Immature natural killer cell (primary cell): ENCODE data around the gene FZD4. TPM values are rescaled to one million over a fixed set of nuclear protein-coding genes. Genes with fewer than 3 reads are reported as not detected.
A peak's percentile ranks its signal among the peaks of the same experiment; 100 is the strongest.

Experiments
- DNase-seq, 3 donors: peaks; one replicate each; pipeline ENCODE4 v3.0.0; 2022; ENCODE audit warnings: mixed read lengths in 1 of 3
- H3K27ac Mint-ChIP-seq, 6 donors: one replicate each; pipeline ENCODE4 v1.8.0; 2020; ENCODE audit warnings: mixed read lengths in 6 of 6, mild to moderate bottlenecking in 5 of 6, inconsistent platforms in 4 of 6, moderate library complexity in 3 of 6
- H3K27me3 Mint-ChIP-seq, 3 donors: one replicate each; pipeline ENCODE4 v1.8.0; 2020 to 2021; ENCODE audit warnings: low read depth in 3 of 3, mild to moderate bottlenecking in 3 of 3, mixed read lengths in 3 of 3, moderate library complexity in 3 of 3, inconsistent platforms in 1 of 3
- H3K36me3 Mint-ChIP-seq, 3 donors: one replicate each; pipeline ENCODE4 v1.8.0; 2020; ENCODE audit warnings: mixed read lengths in 3 of 3, inconsistent platforms in 2 of 3, mild to moderate bottlenecking in 2 of 3
- H3K4me1 Mint-ChIP-seq, 2 donors: one replicate each; pipeline ENCODE4 v1.8.0; 2020; ENCODE audit warnings: inconsistent platforms in 2 of 2, mild to moderate bottlenecking in 2 of 2, mixed read lengths in 2 of 2, moderate library complexity in 1 of 2
- H3K4me3 Mint-ChIP-seq, 5 donors: one replicate each; pipeline ENCODE4 v1.8.0; 2020; ENCODE audit warnings: mild to moderate bottlenecking in 5 of 5, mixed read lengths in 5 of 5, inconsistent platforms in 3 of 5, moderate library complexity in 3 of 5
- H3K9me3 Mint-ChIP-seq, 6 donors: one replicate each; pipeline ENCODE4 v1.8.0; 2020; ENCODE audit warnings: mild to moderate bottlenecking in 6 of 6, mixed read lengths in 6 of 6, inconsistent platforms in 4 of 6, moderate library complexity in 3 of 6
- polyA plus RNA-seq, 3 donors: library from polyadenylated mRNA; unstranded; fragments of 300-500 nt; fragmentation: Illumina TruSeq; gene quantifications; one replicate each; pipeline ENCODE4 v1.2.3, GENCODE V29; 2021

The FZD4 gene
- polyA plus RNA-seq, 3 donors from 2014 or later: 0.10 TPM; not detected in 2

GRCh38 chr11:86904001-86904400 lies 51.2 kb downstream of the FZD4 start:
- peaks cover 0 to 2% (median 0%) of the 10 kb centered on the region in 3 donors for H3K27me3 Mint-ChIP-seq
- no peaks in the 10 kb centered on the region for H3K4me1 Mint-ChIP-seq
- H3K27ac Mint-ChIP-seq: no peak overlapping the region
- peaks cover 0 to 14% (median 4%) of the 10 kb centered on the region in 3 donors for H3K36me3 Mint-ChIP-seq
- H3K4me3 Mint-ChIP-seq: no peak overlapping the region
- H3K9me3 Mint-ChIP-seq: no peaks in the 10 kb centered on the region
- no peak for DNase-seq

DNA sequence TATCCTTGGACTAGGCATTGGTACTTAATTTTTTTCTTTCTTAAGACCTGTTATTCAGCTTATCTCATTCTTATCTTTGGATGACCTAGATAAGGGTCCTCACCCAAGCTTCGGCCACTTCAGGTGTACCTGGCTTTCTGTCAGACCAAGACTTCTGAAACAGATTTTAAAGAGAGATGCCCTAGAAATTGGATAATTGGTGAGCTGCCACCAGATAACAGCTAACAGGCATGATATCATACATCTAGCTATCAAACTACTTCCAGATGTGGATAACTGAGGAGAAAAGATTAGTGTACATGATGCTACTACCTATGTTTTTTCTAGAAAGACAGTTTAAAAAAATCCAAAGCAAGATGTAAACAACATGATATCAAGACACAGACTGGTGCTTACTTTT lies 52.9 kb downstream of the FZD4 start:
- Mint-ChIP-seq H3K4me1 (no peaks in the 10 kb centered on the region), H3K27ac (peak overlapping the region in 1 of 6 donors; percentile 20), H3K4me3 (no peak overlapping the region), H3K36me3 (peaks cover 0 to 9% (median 4%) of the 10 kb centered on the region in 3 donors), H3K9me3 (no peaks in the 10 kb centered on the region), H3K27me3 (peaks cover 0 to 2% (median 0%) of the 10 kb centered on the region in 3 donors)
- DNase-seq: no peak

GRCh38 chr11:86901599-86901998 lies 53.6 kb downstream of the FZD4 start:
- no peak overlapping the region for H3K4me3 Mint-ChIP-seq
- DNase-seq: no peak
- H3K36me3 Mint-ChIP-seq: peaks cover 0 to 10% (median 4%) of the 10 kb centered on the region in 3 donors
- no peaks in the 10 kb centered on the region for H3K9me3 Mint-ChIP-seq
- H3K4me1 Mint-ChIP-seq: no peaks in the 10 kb centered on the region
- H3K27ac Mint-ChIP-seq: no peak overlapping the region
- peaks cover 0 to 2% (median 0%) of the 10 kb centered on the region in 3 donors for H3K27me3 Mint-ChIP-seq

- H3K4me1 Mint-ChIP-seq: no peaks in the 10 kb centered on the region
- H3K4me3 Mint-ChIP-seq: no peak overlapping the region
- no peak overlapping the region for H3K27ac Mint-ChIP-seq
- peaks cover 0 to 2% (median 0%) of the 10 kb centered on the region in 3 donors for H3K27me3 Mint-ChIP-seq
- no peaks in the 10 kb centered on the region for H3K9me3 Mint-ChIP-seq
- peaks cover 0 to 17% (median 4%) of the 10 kb centered on the region in 3 donors for H3K36me3 Mint-ChIP-seq
- no peak for DNase-seq
These were observed 55.0 kb downstream of the FZD4 start for GRCh38 chr11:86900162-86900561.

DNA sequence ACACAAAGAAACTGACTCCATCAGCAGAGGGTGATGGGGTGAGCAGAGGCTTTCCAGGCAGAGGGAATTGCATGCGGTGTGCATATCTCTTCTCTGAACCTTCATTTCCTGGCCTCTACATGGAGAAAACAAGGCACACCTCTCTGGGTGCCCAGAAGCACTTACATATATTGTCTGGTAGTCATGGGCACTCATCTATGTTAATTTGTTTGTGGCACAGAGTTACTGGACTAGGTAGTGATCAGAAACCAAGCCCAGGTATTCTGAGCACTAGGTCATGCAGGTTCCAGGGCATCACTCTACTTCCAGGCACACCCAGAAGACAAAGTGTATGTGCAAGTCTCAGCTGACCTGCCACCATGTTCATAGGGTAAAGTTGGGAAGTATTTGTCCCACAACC lies 56.5 kb downstream of the FZD4 start:
- H3K4me1 Mint-ChIP-seq: no peaks in the 10 kb centered on the region
- peaks cover 0 to 17% (median 4%) of the 10 kb centered on the region in 3 donors for H3K36me3 Mint-ChIP-seq
- no peak overlapping the region for H3K4me3 Mint-ChIP-seq
- DNase-seq: no peak
- H3K9me3 Mint-ChIP-seq: no peaks in the 10 kb centered on the region
- H3K27ac Mint-ChIP-seq: no peak overlapping the region
- no peaks in the 10 kb centered on the region for H3K27me3 Mint-ChIP-seq

DNA sequence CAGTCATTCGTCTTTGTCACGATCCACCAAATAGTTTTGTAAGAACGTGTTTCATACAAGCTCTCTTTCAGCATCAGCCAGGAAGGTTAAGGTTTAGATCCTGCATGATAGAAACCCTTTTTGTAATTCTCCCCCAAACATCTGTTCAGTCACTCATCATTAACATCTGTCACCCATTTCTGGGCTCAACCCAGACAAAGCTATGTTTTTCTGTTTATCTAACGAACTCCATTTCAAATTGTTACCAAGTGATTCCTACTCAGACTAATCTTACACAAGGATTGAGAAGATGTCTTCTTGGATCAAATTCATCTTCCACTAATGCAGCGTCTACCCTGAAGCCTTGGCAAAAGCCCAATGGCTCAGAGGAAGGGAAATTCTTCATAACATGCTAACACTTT lies 58.8 kb downstream of the FZD4 start:
- Mint-ChIP-seq H3K4me1 (peaks cover 0 to 2% of the 10 kb centered on the region in 2 donors), H3K27me3 (peaks cover 0 to 2% (median 0%) of the 10 kb centered on the region in 3 donors), H3K27ac (no peak overlapping the region), H3K4me3 (no peak overlapping the region), H3K36me3 (peaks cover 0 to 11% (median 0%) of the 10 kb centered on the region in 3 donors), H3K9me3 (no peaks in the 10 kb centered on the region)
- no peak for DNase-seq

Other genes starting within 250 kb of the FZD4 start
- 100 to 1,000 TPM; 215 to 248 (median 217) TPM for gene PRSS23, start 154.9 kb downstream of the FZD4 start, polyA plus RNA-seq
- 10 to 100 TPM in 2 of 3 donors, 1 to 10 TPM in 1; 7.3 to 20.2 (median 11.3) TPM for gene TMEM135, start 82.5 kb upstream of the FZD4 start, polyA plus RNA-seq